ENCODE measurements around the gene CCDC3.

DNA sequence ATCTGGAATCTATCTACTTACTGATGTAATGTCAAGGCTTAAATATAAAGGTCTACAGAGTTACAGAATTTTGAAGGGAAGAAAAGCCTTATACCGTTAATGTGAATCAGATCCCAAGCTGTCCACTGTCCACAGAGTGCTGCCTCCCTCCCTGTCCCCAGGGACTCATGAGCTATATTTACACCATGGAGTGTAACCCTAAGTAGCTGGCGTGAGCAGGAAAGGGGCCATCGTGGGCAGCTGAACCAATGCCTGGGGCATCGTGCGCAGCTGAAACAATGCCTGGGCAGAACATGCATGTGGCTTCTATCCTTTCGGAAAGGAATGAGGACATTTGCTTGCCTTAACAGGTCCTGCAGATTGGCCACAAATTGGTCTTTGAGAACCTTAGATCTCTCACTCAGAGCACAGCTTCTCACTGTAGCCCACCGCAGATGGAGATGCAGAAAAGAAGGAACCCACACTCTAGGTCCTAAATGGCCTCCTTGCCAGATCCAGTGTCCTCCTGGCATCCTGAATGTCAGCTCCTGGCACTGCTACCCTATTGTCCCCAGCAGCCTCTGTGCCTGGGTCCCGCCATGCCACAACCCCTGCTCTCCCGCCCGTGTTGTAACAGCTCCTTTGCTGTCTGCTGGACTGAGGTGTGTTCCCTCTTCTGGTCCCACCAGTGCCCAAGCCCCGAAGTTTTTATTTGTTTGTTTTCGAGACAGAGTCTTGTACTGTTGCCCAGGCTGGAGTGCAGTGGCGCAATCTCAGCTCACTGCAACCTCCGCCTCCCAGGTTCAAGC lies 30.3 kb downstream of the CCDC3 start:
- TF ChIP-seq, protein P1, sequence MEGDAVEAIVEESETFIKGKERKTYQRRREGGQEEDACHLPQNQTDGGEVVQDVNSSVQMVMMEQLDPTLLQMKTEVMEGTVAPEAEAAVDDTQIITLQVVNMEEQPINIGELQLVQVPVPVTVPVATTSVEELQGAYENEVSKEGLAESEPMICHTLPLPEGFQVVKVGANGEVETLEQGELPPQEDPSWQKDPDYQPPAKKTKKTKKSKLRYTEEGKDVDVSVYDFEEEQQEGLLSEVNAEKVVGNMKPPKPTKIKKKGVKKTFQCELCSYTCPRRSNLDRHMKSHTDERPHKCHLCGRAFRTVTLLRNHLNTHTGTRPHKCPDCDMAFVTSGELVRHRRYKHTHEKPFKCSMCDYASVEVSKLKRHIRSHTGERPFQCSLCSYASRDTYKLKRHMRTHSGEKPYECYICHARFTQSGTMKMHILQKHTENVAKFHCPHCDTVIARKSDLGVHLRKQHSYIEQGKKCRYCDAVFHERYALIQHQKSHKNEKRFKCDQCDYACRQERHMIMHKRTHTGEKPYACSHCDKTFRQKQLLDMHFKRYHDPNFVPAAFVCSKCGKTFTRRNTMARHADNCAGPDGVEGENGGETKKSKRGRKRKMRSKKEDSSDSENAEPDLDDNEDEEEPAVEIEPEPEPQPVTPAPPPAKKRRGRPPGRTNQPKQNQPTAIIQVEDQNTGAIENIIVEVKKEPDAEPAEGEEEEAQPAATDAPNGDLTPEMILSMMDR (IDR thresholded peaks at IDR 0.05; ENCODE audit: low read length) = no peak
- TF ChIP-seq EZH2 (IDR thresholded peaks at IDR 0.05; ENCODE audit: borderline replicate concordance, low read length) = no peak

Measured in OCI-LY1 (cell line).